Brain microvascular endothelial cell (primary cell): Measurements from ENCODE around the gene EIF4E3.

ENCODE experiments used
- DNase-seq: peaks from one replicate; pipeline ENCODE4 v3.0.0-alpha.2; 2020
- H3K27ac ChIP-seq: fragments of 250-450 bp; sonication (Bioruptor Pico); 2 replicates; pipeline ENCODE4 v1.5.1; 2020; ENCODE audit warnings: mild to moderate bottlenecking, moderate library complexity
- H3K27me3 ChIP-seq: fragments of 250-450 bp; sonication (Bioruptor Pico); replicated peaks from 2 replicates; pipeline ENCODE4 v1.5.1; 2020; ENCODE audit warnings: mild to moderate bottlenecking
- H3K36me3 ChIP-seq: fragments of 250-450 bp; sonication (Bioruptor Pico); replicated peaks from 2 replicates; pipeline ENCODE4 v1.5.1; 2020; ENCODE audit warnings: mild to moderate bottlenecking
- H3K4me3 ChIP-seq: 2 replicates; pipeline ENCODE4 v1.5.1; 2011; ENCODE audit warnings: low read depth, mild to moderate bottlenecking, control low read depth, low read length, moderate library complexity
- in situ Hi-C: cut with HindIII; loops from 2 replicates; pipeline ENCODE4 v1.10.0; 2017; ENCODE audit warnings: low sequenced_read_pairs, low pct_ligation_motif_present
- TF ChIP-seq, protein P1 (sequence below): IDR thresholded peaks from 2 replicates; pipeline ENCODE4 v1.5.1; 2011; ENCODE audit warnings: low read depth, mild to moderate bottlenecking, moderate library complexity, low read length, control low read depth, inconsistent platforms; ENCODE audit errors: missing control alignments

The EIF4E3 gene

DNA sequence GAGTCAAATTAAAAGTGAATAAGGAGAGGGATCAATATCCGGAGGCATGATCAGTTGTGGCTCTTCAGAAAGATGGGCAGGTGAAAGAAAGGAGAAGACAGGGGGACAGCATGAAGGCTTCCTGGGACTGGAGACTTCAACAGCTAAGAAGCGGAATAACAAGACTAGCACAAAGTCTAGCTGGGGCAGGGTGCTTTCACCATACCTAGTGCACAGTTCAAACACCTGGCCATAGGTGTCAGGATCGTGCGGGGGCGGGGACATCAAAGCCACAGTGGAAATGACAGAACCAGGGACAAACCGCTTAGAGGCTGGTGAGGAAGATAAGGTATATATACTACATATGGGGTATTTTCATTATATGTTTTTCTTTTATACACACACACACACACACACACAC, 75.4 kb downstream of the EIF4E3 start:
- Histone ChIP-seq H3K4me3 (no peak overlapping the region), H3K27ac (no peak overlapping the region), H3K27me3 (no peaks in the 10 kb centered on the region), H3K36me3 (no peaks in the 10 kb centered on the region)
- DNase-seq: no peak
- in situ Hi-C loops: loop anchor here (25.0 kb wide), 1 partner anchor 1112 kb away; no protein-coding TSS in a partner anchor
- TF ChIP-seq, protein P1, sequence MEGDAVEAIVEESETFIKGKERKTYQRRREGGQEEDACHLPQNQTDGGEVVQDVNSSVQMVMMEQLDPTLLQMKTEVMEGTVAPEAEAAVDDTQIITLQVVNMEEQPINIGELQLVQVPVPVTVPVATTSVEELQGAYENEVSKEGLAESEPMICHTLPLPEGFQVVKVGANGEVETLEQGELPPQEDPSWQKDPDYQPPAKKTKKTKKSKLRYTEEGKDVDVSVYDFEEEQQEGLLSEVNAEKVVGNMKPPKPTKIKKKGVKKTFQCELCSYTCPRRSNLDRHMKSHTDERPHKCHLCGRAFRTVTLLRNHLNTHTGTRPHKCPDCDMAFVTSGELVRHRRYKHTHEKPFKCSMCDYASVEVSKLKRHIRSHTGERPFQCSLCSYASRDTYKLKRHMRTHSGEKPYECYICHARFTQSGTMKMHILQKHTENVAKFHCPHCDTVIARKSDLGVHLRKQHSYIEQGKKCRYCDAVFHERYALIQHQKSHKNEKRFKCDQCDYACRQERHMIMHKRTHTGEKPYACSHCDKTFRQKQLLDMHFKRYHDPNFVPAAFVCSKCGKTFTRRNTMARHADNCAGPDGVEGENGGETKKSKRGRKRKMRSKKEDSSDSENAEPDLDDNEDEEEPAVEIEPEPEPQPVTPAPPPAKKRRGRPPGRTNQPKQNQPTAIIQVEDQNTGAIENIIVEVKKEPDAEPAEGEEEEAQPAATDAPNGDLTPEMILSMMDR: no peak

DNA sequence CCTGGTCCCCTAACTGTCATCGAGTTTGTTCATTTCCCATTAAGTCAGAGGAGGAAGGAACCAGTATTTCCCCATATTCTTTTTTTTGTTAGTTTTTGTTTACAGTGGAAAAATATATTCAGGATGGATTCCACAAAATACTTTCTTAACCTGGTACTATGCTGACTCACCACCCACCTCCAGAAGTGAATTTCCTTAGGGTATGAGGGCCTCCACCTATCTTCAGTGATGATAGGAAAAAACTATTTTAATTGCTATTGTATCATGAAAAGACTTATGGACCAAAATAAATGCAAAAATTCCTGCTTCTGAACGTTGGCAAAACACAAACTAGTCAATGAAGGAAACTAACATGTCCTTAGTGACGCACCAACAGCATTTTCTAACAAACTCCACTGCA, 77.5 kb downstream of the EIF4E3 start:
- H3K27ac ChIP-seq: no peak overlapping the region
- H3K27me3 ChIP-seq: no peaks in the 10 kb centered on the region
- DNase-seq: no peak
- H3K4me3 ChIP-seq: no peak overlapping the region
- no peaks in the 10 kb centered on the region for H3K36me3 ChIP-seq
- TF ChIP-seq, protein P1: no peak
- in situ Hi-C loops: loop anchor here (25.0 kb wide), 1 partner anchor 1110 kb away; no protein-coding TSS in a partner anchor

DNA sequence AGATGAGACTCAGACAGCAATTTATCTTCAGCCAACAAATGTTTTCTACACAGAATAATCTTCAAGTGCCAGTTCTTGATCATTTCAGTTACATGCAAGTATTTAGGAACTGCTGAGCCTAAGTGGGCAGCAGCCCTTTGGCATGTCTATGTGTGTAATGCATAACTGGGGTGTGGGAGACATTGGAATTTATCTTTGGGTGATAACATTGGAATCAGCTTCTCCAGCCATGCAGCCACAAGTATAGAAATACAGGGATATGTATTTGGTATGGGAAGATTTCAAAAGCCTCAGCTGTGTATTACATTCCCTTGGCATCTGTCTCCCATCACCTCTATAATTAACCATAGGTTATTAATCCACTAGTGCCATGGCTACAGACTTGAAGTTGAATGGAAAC, 78.2 kb downstream of the EIF4E3 start:
- Histone ChIP-seq H3K36me3 (no peaks in the 10 kb centered on the region), H3K4me3 (no peak overlapping the region), H3K27ac (no peak overlapping the region), H3K27me3 (no peaks in the 10 kb centered on the region)
- DNase-seq: no peak
- TF ChIP-seq, protein P1: no peak
- in situ Hi-C loops: loop anchor here (25.0 kb wide), 1 partner anchor 1110 kb away; no protein-coding TSS in a partner anchor

DNA sequence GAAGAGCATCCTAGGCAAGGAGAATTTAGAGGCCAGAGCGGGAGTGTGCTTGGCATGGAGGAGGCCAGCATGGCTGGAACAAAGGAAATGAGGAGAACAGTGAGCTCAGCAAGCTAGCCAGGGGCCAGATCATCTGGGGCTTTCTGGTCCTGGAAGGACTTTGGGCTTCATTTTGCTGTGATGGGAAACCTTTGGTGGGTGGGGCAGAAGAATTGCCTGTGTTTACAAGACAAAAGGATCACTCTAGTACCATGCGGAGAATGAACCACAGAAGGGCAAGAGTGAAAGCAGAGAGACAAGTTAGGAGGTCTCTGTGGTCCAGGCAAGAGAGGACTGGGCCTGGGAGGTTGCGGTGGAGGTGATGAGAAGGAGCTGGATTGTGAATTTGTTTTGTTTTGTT, 80.1 kb downstream of the EIF4E3 start:
- TF ChIP-seq, protein P1: no peak
- Histone ChIP-seq H3K36me3 (no peaks in the 10 kb centered on the region), H3K27ac (no peak overlapping the region), H3K4me3 (no peak overlapping the region), H3K27me3 (no peaks in the 10 kb centered on the region)
- in situ Hi-C loops: loop anchor here (25.0 kb wide), 1 partner anchor 1108 kb away; no protein-coding TSS in a partner anchor
- DNase-seq: no peak

DNA sequence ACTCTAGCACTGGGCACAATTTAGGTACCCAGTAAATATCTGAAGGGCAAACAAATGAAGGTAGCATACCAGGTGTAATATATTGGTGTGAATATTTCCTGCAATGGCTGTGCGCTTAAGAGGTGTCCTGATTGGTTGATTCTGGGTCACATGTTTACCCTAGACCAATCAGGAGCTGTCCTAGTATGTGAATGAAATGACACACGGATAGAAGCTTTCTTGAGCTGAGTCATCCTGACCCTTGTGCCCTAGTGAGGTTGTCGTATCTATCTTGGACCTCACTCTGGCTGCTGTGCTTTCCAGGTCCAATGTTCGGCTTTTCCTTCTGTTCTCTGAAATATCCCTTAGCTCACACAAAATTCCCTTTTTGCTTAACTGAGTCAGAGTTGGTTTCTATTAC, 83.5 kb downstream of the EIF4E3 start:
- no peak overlapping the region for H3K4me3 ChIP-seq
- in situ Hi-C loops: loop anchor here (25.0 kb wide), 1 partner anchor 1104 kb away; no protein-coding TSS in a partner anchor
- TF ChIP-seq, protein P1: no peak
- no peaks in the 10 kb centered on the region for H3K36me3 ChIP-seq
- peak; percentile 22 for DNase-seq
- no peak overlapping the region for H3K27ac ChIP-seq
- H3K27me3 ChIP-seq: no peaks in the 10 kb centered on the region
